GM21360 (cell line): ENCODE data around the gene OVOL2.
"Not testable (repeated sequence)": the region's sequence is repeated elsewhere in the genome, so short reads cannot be mapped to it uniquely, and the experiment has no call there.

Experiments
- ATAC-seq: cut with Tn5 transposase; IDR thresholded peaks from one replicate; pipeline ENCODE4 v1.9.1; 2021; ENCODE audit warnings: mild to moderate bottlenecking, moderate library complexity; ENCODE audit not compliant: unreplicated experiment

Gene OVOL2

DNA sequence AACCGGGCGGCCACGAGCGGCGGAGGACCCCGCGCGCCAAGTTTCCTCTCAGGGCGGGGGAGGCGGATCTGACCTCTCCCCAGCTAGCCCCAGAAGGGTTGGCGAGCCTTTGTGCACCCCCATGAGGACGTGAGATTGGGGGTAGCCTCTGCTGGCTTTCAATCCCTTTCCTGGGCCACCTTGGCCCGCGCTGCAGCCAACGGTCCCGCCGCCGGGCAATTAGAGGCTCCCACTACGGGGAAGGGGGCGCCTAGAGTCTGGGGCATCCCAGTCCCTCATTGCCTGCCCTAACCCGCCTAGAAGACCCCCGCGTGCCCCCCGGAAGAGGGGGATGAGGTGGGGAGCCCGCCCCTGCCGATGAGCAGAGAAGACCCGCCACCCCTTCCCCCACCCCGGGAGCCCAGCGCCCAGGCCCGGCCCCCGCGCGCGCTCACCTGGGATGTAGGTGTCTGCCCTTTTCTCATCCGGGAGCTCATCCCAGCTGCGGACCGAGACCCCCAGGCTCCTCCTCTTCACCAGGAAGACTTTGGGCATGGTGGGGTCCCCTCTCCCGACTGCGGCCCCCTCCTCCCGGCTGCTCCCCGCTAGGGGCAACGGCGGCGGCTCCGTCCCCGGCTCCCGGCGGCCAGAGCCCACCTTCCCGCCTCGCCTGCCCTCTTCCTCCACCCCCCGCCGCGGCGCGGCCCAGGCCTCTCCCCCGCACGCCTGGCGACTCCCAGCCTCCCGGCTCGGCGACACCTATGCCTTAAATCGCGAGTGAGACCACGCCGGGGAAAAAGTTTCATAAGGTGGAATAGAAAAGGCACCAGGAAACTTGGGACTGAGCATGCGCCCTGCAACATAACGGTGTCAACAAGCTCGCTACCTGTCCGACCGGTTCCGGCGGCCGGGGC lies at the start of gene OVOL2:
TSS of gene OVOL2 (minus strand) at position 816 of the 893 bp plus-strand sequence. CDS start at position 534, 282 bp downstream.
- no peak for ATAC-seq

DNA sequence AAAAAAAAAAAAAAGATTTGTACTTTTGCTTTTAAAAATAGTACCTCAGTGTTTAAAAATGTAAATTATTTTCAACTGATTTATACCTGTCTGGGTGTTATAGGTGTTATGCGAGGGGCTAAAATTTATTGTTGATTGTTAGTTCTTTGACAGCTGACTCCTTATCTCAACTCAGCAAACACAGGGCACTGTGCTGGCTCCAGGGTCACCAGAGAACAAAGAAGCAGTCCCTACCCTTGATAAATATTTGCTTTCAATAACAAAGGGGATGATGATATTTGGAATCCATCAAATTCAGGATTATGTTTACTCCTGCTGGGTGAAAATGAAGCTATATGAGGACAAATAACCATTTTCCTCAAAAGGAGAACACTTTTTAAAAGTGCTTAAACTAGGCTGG lies 45.8 kb upstream of the OVOL2 start:
- ATAC-seq = no peak

DNA sequence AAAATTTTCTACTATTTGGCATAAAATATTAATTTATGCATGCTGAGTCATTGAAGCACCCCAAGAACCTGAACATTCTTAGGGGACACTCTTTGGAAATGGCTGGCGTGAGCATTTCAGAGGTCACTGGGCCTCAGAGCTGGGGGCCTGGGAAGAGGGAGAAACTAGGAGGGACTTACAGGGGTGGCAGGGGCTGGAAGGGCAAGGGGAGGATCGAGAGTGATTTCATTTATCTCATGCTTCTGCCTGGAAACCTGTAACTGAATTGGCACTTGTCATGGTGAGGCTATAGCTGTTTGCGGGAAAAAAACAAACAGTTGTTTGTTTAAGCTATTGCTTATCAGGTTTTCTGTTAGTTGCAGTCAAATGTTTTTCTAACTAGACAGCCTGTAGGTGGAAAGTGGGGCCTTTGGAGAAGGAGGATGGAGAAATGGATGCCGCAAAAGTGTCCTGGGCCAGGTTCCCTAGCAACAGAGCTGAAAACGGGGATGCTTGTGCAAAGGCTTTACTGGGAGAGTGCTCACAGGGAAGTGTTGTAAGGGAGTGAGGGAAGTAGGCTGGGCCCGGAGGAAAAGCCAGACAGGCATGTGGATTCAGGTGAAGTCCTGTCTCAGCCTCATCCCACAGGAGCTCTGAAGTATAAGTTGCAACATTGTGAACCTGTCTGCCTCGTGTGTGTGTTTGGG lies 43.6 kb upstream of the OVOL2 start:
- ATAC-seq = no peak

DNA sequence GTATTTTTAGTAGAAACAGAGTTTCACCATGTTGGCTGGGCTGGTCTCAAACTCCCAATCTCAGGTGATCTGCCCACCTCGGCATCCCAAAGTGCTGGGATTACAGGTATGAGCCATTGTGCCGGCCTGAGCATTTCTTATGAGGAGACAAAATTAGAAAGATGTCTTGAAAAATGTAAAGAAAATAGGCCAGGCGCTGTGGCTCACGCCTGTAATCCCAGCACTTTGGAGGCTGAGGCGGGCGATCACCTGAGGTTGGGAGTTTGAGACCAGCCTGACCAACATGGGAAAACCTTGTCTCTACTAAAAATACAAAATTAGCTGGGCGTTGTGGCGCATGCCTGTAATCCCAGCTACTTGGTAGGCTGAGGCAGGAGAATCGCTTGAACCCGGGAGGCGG lies 42.9 kb upstream of the OVOL2 start:
- not testable (repeated sequence) for ATAC-seq

DNA sequence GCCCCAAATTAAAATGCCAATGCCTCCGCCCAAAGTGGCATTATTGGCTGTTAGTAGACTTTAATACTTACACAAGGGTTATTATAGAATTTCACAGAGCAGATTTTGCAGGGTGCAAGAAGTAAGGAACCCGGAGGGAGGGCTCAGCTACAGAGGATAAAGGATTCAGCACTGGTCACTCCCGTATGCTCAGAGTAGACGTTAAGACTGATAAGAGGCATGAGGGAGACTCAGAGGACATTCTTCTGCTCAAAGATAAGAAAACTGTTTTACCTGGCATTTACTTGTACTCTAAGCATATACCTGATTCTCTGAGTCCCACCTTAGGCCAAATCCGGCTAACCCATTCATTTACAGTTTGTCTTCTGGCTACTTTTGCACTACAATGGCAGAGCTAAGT lies 36.5 kb upstream of the OVOL2 start:
- ATAC-seq = no peak

DNA sequence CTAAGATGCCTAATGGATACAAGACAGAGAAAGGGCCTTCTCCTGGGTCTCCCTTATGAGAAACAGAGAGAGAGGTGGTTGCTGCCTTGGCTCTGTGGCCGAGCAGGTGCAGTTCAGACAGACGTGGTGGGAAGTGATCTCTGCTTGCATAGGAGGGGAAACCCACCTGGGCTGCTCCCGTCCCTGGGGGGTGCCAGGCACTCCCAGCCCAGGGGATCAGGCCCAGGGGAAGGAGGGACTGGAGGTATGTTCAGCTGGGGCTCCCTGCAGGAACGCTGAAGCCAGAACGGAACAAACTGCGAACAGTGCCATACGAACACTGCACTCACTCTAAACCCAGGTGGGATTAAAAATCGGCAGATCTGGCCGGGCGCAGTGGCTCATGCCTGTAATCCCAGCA lies 35.7 kb upstream of the OVOL2 start:
- ATAC-seq = no peak

DNA sequence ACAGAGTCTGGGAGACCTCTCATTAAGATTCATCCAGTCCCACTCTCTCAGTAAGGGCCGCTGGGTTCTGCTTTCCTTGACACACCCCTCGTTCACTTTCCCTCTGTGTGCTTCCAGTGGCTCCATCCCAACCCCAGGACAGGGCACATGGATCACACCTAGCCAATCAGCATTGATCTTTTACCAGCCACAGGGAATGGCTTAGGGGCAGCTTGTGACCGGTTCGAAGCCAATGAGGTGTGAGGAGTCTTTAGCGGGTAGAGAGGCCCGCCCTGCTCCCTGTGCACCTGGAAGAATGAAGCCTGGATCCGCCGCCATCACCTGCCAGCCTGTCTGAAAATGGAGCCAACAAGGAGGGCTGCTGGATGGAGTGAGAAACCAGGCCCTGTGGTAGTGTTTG lies 35.2 kb upstream of the OVOL2 start:
- no peak for ATAC-seq

DNA sequence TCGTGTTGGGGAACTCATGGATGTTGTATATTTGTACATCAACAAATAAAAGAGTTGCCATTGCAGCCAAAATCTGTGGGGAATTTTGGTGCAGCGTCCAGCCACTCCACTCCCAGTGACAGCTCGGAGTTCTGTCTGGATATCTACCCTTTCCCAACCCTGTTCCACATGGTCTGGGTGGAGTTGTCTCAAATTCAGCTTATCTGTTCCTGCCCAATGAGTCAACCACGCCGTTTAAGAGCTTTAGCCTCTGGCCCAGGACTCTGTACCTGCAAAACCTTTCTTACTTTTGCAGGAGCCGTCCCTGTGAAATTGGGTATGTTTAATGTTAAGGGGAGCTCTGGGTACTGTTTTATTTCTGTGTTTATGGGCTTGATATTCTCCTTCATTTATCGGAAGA lies 33.9 kb upstream of the OVOL2 start:
- ATAC-seq = no peak

DNA sequence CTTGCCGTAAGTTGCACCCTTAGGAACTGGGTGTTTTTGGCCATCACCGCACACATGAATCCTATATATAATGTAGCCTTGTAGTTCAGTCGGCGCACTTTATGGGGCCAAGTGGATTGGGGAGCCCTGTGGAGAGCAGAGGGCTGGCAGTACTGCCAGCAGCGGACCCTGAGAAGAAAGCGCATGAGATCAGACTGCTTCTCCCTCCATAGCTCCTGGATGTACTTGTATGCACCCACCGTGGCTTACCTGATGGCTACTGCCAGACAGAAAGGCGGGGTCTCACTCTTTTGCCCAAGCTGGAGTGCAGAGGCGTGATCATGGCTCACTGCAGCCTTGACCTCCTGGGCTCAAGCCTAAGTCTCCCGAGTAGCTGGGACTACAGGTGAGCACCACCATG lies 32.8 kb upstream of the OVOL2 start:
- no peak for ATAC-seq

DNA sequence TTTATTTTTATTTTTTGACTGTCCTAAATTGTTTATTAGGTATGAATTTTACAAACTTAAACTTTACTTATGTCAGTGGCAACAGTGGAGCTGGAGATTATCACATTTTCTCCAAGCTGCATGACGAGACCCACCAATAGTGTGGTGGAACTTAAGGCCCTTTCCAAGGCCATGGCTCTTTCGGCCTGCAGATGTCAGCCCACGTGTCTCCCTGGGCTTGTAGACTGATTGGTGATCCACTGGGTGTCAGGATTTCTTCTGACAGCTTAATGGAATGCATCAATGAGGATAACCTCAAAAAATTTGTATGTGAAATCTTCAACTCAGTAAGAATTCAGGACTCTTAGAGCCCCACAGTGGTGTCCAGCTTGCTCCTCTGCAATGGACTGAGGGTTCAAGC lies 32.3 kb upstream of the OVOL2 start:
- ATAC-seq = no peak

DNA sequence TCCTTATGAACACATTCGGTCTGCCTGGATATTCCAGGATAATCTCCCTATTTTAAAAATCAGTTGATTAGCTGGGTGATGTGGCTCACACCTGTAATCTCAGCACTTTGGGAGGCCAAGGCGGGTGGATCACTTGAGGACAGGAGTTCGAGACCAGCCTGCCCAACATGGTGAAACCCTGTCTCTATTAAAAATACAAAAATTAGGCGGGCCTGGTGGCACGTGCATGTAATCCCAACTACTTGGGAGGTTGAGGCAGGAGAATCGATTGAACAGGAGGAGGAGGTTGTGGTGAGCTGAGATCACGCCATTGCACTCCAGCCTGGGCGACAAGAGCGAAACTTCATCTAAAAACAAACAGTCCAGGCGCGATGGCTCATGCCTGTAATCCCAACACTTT lies 31.1 kb upstream of the OVOL2 start:
- ATAC-seq = not testable (repeated sequence)

DNA sequence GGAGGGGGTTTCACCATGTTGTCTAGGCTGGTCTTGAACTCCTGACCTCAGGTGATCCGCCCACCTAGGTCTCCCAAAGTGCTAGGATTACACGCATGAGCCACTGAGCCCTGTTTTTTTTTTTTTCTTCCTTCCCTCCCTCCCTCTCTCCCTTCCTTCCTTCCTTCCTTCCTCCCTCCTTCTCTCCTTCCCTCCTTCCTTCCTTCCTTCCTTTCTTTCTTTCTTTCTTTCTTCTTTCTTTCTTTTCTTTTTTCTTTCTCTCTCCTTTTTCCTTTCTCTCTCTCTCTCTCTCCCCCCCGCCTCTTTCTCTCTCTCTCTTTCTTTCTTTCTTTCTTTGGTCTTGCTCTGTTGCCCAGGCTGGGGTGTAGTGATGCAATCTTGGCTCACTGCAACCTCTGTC lies 30.6 kb upstream of the OVOL2 start:
- ATAC-seq = not testable (repeated sequence)

DNA sequence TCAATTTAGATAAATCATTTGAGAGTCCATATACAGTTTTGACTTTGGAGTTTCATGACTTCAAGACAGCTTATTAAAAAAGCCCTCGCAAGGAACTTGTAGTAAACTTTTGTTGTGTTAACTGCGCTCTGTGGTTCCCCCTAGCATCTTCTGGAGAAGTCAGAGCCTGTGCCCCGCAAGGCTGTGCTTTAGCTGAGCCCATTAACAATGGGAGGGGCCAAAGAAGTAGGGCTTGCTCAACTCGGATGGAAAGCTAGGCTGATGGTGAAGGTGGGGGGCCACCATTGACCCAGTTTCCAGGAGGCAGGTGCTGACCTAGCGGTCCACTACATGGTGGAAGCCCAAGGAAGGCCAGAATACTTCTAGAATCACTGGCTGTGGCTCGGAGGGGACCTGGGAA lies 29.3 kb upstream of the OVOL2 start:
- no peak for ATAC-seq

DNA sequence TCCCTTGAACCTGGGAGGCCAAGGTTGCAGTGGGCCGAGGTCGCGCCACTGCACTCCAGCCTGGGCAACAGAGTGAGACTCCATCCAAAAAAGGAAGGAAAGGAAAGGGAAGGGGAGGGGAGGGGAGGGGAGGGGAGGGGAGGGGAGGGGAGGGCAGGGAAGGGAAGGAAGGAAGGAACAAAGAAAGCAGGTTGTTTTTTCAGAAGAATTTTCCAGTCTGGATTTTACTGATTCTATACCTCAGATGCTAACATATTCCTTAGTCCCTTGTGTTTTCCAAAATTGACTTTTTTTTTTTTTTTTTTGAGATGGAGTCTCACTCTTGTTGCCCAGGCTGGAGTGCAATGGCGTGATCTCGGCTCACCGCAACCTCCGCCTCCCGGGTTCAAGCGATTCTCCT lies 23.1 kb upstream of the OVOL2 start:
- not testable (repeated sequence) for ATAC-seq

DNA sequence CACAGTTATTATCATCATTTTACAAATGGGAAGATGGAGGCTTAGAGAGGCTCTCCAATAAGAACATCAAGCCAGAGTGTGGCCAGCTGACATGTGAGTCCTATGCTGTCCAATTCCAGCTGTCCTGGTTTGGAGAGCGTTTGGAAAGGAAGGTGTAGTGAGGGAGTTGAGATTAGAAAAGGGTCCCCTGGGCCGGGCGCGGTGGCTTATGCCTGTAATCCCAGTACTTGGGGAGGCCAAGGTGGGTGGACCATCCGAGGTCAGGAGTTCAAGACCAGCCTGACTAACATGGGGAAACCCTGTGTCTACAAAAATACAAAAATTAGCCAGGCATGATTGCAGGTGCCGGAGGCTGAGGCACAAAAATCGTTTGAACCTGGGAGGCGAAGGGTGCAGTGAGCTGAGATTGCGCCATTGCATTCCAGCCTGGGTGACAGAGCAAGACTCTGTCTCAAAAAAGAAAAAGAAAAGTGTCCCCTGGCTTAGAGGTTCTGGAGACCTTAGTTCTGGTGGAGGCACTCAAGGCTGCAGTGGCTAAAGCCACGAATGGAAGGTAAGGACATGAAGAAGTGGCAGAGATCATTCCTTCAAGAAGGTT lies 22.1 kb upstream of the OVOL2 start:
- ATAC-seq = no peak

DNA sequence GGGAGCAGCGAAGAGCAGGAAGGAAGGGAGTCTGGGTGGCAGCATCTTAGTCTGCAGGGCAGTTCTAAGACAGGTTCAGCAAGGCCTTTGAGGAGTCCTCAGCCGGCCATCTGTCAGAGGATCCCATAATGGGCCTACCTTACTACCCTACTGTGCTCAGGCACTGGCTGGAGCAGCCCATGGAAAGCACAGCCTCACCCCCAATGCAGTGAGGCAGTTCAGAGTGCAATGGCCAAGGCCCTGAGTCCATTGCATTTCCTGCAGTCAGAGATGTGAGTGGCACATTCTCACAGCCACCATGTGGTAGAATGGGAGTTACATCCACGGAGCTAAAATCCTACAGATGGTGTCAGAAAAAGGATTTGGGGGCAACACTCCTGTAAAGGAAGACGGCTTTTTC lies 19.4 kb upstream of the OVOL2 start:
- no peak for ATAC-seq

DNA sequence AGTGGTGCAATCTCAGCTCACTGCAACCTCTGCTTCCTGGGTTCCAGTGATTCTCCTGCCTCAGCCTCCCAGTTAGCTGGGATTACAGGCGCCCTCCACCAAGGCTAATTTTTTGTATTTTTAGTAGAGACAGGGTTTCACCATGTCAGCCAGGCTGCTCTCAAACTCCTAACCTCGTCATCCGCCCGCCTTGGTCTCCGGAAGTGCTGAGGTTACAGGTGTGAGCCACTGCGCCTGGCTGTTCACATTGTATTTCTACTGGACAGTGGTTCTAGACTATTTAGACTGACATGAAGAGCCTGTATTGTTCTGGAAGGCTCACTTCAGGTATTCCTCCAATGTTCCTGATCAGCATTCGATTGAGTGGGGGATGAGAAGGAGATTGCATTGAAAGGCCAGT lies 14.8 kb upstream of the OVOL2 start:
- ATAC-seq = no peak

DNA sequence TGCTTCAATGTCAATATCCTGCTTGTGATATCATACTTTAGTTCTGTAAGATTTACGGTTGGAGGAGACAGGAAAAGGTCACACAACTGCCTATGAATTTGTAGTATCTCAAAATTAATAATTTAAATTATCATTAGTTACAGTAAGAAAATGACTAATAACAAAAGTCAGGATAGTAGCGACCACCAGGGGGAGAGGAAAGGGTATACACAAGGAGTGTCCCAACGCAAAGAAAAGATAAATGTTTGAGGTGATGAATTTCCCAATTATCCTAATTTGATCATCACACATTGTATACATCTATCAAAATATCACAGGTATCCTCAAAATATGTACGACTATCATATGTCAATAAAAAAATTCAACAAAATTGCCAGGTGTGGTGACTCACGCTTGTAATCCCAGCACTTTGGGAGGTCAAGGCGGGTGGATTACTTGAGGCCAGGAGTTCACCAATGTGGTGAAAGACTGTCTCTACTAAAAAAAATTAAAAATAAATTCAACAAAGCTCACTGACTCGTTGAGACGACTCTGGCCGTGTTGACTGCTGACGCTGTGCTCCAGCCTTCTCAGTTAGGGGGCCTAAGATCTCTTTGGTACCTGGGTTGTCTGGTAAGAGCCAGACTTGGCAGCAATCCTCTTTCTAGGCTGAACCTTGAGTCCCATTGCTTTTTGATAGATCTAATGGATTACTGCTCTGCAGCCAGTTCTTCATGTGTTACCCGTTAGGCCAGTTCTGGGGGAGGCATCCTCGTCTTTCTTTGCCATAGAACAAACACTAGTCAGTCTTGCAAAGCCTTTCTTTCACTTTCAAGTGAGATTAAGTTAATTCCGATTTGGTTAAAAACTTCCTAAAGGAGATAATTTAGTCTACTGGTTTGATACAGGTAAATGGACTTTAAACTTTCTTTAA lies 9.0 kb upstream of the OVOL2 start:
- ATAC-seq = no peak

DNA sequence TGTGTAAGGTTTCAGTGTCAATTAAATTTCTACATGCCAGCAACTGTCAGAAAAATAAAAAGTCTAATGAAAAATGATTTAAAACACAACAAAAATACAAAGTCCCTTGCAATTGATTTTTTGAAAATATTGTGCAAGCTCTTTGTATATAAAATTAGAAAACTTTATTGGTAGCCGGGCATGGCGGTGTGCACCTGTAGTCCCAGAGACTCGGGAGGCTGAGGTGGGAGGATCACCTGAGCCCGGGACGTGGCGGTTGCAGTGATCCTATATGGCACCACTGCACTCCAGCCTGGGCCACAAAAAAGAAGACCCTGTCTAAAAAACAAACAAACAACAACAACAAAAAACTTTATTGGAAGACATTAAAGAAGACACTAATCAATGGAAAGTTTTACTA lies 6.0 kb upstream of the OVOL2 start:
- no peak for ATAC-seq

DNA sequence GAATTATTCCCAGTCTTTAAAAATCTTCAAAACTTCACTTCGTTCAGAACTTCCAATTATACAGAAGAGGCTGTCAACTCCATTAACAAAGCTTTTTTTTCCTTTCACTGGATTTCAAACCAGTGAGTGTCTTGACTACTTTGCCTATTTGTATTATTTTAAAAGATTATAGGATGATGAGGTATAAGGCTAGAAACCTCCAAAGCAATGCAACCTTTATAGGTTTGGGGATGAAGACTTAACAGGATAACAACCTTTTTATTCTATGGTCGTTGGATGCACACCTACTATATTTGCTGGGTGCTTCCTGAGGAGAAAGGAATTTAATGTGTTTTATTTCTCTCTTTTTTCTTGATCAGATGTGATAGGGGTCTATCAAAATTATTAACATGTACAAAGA lies 1.9 kb upstream of the OVOL2 start:
- no peak for ATAC-seq
